Measurements from ENCODE around the gene SHLD2.
"Not testable (repeated sequence)": the region's sequence is repeated elsewhere in the genome, so short reads cannot be mapped to it uniquely, and the experiment has no call there.

GRCh38 chr10:87169857-87170256 is 74.9 kb downstream of the SHLD2 start:
- not testable (repeated sequence) for TF ChIP-seq CTCF, EP300 (IDR thresholded peaks at IDR 0.05)

All from ovary (tissue), 3 donors.